EL (cell line): ENCODE results near the gene PHF20.
A peak's percentile ranks its signal among the peaks of the same experiment; 100 is the strongest.
"Not testable (repeated sequence)": the region's sequence is repeated elsewhere in the genome, so short reads cannot be mapped to it uniquely, and the experiment has no call there.

Source experiments
- DNase-seq: peaks from one replicate; pipeline ENCODE4 v3.0.0-alpha.2; 2016

The PHF20 gene

DNA sequence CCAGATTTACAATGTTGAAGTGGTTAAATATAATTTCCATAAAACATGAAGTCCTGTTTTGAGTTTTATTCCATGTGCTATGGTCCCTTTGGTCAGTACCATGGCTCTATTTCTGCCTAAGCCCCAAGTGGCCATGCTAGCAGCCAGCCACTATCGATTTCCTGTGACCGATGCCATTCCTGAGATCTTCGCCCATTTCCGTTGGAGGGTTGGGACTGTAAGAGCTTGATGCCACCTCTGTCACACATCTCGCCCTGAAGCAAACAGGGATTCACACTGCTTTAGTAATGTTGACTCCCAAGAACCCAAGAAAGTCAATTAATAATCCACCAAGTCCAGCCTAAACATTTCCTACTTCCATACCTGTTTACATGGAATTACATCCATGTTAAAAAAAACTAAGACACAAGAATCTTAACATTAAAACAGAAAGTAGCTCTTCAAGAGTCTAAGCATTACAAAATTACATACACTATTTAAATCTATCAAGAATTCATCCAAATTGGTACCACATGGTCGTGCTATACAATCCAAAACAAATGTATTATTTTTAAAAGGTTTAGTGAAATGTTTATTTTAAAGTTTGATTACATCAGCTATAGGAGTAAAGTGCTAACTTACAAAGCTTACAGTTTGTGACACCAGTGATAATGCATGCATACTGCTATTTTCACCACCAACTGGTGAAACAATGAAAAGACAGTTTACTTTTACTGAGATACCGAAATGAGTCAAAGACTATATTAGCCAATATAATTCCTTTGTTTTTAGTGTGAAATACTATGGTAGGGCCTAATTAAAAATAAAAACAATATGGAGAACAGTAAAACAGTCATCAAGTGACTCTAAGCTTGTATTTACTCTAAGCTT, 32.3 kb upstream of the PHF20 start:
- DNase-seq, result peak; percentile 52

DNA sequence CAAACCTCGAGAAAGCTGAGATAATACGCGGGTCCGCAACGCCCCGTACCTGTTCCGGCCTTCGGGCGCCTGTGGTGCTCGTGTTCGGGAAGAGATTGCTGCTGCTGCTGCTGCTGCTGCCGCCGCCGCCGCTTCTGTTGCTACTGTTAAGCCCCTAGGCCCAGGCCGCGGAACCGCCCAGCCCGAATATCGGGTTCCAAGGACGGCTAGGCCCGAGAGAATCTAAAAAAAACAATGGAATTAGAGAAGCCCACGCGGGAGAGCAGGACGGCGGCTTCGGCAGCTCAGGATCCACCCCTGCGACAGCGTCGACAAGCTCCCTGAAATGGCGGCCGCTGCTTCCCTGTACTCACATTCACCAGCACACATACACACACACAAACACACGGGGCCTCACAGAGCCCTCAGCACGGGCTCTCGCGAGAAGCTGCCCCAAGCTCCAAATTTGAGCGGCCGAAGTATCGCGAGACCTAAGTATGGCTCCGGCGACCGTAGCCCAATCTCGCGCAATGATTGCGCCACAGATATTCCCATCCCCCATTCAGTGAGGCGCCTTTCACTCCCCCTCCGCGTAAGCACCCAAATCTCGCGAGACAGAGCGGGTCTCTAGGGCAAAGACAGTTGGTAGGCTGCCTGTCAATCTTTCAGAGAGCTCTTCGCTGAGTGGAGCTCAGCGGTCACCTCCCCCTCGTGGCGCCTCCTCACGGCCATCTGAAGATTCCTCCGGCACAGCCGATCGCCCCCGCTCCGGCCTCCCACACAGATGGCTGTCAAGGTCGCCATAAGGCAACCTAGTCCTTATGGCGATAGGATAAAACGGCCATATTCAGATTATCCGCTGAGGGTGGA, 29.7 kb upstream of the PHF20 start, which contains the start of gene RBM39:
TSS of gene RBM39 (minus strand) at position 369 of the 849 bp plus-strand sequence. CDS start 1,386 bp downstream, outside the sequence.
- DNase-seq, result peak; percentile 100

- peak; percentile 30 for DNase-seq
Measured at GRCh38 chr20:35742741-35743523, 28.9 kb upstream of the PHF20 start.

- peak; percentile 23 for DNase-seq
Measured at GRCh38 chr20:35743693-35744491, 27.9 kb upstream of the PHF20 start.

GRCh38 chr20:35744492-35744841, 27.3 kb upstream of the PHF20 start:
- not testable (repeated sequence) for DNase-seq

- DNase-seq, result no peak
Measured at GRCh38 chr20:35750611-35751010, 21.2 kb upstream of the PHF20 start.

GRCh38 chr20:35756404-35756803, 15.4 kb upstream of the PHF20 start:
- DNase-seq, result no peak

DNA sequence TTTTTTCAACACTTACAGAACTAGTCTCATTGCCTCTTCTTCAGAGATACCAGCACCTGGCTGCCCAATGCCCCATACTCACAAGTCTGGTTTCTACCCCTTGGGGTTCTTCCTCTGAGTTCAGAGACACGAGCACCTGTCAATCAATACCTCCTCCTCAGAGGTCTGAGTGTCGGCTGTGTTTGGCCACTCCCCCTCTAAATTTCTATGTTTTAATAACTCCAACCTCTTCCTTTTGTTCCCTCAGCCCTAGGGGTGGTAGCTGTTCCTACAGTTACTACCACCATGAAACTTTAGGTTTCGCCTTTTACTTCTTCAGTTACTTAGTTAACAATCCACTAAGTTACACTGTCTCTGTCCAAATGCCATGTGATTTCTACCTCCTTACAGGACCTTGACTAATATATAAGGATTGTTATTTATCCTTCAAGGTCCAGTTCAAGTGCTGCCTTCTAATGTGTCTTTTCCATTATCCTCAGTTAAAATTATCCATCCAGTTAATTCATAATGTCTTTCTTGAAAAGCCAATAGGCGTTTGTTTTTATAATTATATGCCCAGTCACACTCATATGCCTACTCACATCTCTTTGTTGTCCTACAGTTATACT, 14.6 kb upstream of the PHF20 start:
- DNase-seq, result no peak

DNA sequence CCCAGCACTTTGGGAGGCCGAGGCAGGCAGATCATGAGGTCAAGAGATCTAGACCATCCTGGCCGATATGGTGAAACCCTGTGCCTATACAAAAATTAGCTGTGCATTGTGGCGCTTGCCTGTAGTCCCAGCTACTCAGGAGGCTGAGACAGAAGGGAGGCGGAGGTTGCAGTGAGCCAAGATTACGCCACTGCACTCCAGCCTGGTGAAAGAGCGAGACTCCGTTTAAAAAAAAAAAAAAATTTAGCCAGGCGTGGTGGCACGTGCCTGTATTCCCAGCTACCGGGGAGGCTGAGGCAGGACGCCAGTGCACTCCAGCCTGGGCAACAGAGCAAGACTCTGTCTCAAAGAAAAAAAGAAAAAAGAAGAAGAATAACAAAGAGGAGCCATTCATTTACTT, 10.3 kb upstream of the PHF20 start:
- not testable (repeated sequence) for DNase-seq

- no peak for DNase-seq
Measured at GRCh38 chr20:35762461-35762860, 9.4 kb upstream of the PHF20 start.

GRCh38 chr20:35764936-35765335, 6.9 kb upstream of the PHF20 start:
- not testable (repeated sequence) for DNase-seq

DNA sequence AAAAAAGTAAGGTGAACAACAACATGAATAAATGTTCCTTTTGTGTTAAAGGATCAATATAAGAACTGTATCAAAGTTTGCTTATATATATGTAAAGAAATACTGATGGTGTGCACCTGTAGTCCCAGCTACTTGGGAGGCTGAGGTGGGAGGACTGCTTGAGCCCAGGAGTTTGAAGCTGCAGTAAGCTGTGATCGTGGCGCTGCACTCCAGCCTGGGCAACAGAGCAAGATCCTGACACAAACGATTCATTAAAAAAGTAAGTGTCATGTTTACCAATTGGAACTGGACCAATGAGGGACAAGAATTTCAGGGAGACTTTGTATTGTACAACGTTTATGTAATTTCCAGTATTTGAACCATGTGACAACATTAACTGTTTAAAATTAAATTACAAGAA, 5.0 kb upstream of the PHF20 start:
- DNase-seq, result no peak

- peak; percentile 52 for DNase-seq
Measured at GRCh38 chr20:35767683-35768481, 3.9 kb upstream of the PHF20 start.

DNA sequence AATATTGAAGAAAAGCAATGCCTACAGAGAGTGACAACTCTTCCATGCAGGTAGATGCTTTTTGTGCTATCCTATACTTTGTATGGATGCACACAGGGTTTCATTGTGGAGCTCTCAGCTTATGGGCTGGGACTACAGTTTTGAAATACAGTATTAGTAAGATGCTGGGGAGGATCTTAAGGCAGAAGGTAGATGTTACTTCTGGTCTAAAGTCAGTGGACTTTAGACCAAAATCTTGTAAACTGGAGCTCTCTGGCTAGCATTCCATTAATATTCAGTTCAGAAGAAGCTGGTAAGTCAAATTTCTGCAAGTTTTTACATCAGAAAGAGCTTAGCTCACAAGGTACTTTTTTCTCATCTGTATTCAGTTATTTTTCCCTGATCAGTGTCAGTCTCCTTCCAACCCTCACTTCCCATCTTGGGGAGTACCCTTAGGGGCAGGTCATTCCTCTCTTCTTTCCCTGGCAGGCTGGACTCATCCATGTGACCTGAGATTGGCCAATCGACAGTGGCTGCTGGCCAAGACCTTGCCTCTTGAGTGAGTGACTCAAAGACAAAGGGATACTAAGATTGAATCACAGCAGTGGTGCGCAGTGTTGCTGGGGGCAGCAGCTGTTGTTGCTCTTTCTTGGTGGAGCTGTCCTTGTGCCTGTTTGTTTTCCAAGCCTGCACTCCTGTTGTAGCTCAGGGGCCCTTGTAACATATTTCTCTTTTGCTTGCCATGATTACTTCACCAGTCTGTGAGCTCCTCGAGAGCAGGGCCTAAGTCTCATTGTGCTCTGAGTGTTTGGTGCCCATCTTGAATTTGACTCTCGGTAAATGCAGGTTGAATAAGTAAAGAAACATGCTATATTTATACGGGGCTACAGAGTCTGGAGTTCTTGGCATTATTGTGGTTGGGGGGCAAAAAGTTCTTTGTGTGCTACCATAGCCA, 2.8 kb upstream of the PHF20 start:
- DNase-seq, result peak; percentile 98

- no peak for DNase-seq
Measured at GRCh38 chr20:35771367-35771688, 487 bp upstream of the PHF20 start.

GRCh38 chr20:35772563-35773058, 796 bp downstream of the PHF20 start:
- no peak for DNase-seq

DNA sequence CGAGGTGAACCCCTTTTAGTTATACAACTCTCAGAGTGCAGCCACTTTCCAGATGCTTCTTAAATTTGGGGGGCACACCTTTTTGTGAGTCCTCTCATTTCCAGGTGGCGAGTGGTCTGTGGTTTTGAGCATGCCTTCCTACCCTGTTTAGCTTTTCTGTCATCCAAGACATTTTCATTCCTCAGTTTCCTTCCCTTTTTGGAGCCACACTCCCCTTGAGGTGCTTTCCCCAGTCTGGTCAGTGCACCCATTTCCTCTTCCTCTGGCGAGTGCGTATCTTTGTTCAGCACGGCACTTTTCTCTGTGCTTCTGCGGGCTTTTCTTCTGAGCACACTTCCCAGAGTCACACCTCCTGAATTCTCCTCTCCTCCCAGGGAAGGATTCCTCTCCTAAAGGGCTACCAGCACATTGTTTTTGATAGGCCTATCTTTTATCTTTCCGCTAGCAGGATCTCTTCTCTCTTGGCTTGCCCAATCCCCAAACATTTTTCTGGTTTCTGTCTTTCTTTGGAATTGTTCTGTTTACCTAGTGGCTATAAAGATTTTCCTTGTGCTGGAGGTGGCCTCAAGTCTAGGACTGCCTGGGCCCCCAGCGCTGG, 1.4 kb downstream of the PHF20 start:
- DNase-seq, result peak; percentile 26

DNA sequence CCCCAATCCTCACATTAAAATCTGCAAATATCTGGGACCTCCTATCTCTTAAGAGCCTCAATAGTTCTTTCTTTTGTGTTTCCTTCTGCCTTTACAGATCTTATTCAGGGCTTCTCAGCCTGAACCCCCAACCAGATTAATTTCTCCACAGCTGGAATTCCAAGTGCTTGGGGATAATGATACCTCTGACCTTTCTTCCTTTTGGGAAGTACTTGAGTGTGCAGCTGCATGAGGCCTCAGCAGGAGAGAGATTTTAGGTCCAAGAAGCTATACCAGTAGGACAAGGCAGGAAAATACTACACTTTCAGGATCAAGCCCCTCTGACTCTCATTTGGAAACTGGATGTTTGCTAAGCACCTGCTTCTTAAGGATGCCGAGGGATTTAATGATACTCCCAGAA, 2.6 kb downstream of the PHF20 start:
- DNase-seq, result no peak

GRCh38 chr20:35776513-35777101, 4.8 kb downstream of the PHF20 start:
- peak; percentile 25 for DNase-seq
